ENCODE results near the gene LGR4.

DNA sequence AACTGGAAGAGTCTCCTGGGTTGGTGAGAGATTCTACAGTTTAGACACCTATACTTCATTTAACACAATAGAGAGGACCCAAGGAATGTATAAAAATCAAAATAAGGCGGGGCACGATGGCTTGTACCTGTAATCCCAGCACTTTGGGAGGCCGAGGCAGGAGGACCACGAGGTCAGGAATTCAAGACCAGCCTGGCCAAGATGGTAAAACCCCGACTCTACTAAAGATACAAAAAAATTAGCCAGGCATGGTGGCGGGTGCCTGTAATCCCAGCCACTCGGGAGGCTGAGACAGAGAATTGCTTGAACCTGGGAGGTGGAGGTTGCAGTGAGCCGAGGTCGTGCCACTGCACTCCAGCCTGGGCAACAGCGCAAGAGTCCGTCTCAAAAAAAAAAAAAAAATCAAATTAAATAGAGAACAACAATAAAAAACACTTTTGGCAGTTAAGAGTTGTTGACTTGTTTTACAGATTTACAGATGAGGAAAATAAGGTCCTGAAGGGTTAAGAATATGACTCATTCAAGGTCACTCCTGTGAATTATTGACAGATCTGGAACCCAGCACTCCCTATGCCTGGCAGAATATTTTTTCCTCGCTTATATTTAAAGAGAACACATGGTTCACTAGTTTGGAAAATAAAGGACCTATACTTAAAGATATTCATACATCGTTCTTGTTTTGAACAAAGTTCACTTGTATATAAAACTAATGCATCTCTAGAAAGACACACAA lies 5.2 kb downstream of the LGR4 start:
- no peak for TF ChIP-seq CTCF (IDR thresholded peaks at IDR 0.05 in 4 of 5, conservative IDR thresholded peaks at IDR 0.05 in 1 of 5)
- no peak for TF ChIP-seq POLR2A (IDR thresholded peaks at IDR 0.05)
